GM10248 (cell line): ENCODE data around the gene GJC2.

Experiments
- CTCF ChIA-PET: fragments of 300-600 bp; sonication (Branson Sonifier 250); formaldehyde crosslinking; extraction: SDS; loops from one replicate; lab custom pipeline; 2021; ENCODE audit warnings: antibody characterized with exemption; lab: Yijun Ruan, JAX
- POLR2A ChIA-PET: fragments of 350-650 bp; sonication (Branson Sonifier 250); formaldehyde crosslinking; extraction: SDS; loops from one replicate; lab custom pipeline; 2020; ENCODE audit warnings: antibody characterized with exemption; lab: Yijun Ruan, JAX
- DNase-seq: peaks from one replicate; pipeline ENCODE4 v3.0.0; 2012; ENCODE audit errors: extremely low spot score
- TF ChIP-seq, protein P1 (sequence below): IDR thresholded peaks from 2 replicates; pipeline ENCODE4 v1.5.1; 2012; ENCODE audit warnings: mild to moderate bottlenecking, low read depth; ENCODE audit errors: extremely low read depth, missing control alignments, control extremely low read depth

GJC2 gene

DNA sequence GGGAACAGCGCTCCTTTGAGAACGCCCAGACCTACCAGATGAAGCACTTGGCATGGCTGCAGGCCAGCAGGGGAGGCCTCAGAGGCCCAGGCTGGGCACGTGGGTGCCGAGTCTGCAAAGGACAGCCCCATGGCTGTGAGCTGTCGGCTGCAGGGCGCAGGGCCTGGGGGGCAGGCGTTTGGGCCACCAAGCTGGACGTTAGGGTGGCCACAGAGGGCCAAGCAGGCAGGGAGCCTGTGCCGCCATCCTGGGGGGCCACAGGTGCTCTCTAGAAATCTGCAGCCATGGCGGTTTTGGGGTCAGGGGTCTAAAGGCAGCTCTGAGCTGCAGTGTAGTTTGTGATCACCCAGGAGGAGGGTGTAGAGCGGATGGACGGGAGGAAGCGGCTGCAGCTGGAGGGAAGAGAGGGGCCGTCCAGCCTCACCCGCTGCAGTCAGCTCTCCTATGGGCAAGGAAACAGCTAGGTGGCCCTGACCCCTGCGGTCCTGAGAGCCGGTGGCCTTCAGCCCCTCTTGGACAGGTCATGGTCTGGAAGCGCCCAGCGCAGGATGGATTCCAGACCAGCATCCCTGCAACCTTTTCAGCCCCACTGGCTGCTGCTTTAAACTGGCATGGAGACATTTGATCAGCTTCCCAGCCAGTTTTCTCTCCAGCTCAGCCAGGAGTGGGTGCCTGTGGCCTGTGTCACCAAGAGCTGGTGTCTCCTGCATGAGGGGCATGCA is 26.9 kb downstream of the GJC2 start:
- ChIA-PET POLR2A (no interaction called here), CTCF (interaction anchor here (0.9 to 3.0 kb wide), 4 partner anchors 10 to 41 kb away, joined by 3 to 19 read pairs (median 4); partner anchors contain the start of gene IBA57)
- no peak for DNase-seq
- TF ChIP-seq, protein P1, sequence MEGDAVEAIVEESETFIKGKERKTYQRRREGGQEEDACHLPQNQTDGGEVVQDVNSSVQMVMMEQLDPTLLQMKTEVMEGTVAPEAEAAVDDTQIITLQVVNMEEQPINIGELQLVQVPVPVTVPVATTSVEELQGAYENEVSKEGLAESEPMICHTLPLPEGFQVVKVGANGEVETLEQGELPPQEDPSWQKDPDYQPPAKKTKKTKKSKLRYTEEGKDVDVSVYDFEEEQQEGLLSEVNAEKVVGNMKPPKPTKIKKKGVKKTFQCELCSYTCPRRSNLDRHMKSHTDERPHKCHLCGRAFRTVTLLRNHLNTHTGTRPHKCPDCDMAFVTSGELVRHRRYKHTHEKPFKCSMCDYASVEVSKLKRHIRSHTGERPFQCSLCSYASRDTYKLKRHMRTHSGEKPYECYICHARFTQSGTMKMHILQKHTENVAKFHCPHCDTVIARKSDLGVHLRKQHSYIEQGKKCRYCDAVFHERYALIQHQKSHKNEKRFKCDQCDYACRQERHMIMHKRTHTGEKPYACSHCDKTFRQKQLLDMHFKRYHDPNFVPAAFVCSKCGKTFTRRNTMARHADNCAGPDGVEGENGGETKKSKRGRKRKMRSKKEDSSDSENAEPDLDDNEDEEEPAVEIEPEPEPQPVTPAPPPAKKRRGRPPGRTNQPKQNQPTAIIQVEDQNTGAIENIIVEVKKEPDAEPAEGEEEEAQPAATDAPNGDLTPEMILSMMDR, result no peak

DNA sequence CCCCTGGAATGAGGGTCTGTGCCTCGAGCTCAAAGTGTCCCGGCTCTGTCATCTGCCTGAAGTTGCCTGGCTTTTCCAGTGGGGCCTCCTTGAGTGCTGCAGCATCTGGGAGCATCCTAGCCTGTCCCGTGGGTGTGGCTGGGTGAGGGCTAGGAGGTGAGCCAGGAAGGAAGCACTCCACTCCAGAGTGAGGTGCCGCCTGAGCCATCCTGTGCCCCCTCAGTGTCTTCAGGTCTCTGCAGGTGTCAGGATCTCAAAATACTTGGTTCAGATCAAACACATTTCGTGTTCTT is 27.4 kb downstream of the GJC2 start:
- DNase-seq, result no peak
- ChIA-PET CTCF (interaction anchor here (0.9 to 3.0 kb wide), 4 partner anchors 11 to 40 kb away, joined by 3 to 19 read pairs (median 4); partner anchors contain the start of gene IBA57), POLR2A (no interaction called here)
- TF ChIP-seq, protein P1, result no peak

DNA sequence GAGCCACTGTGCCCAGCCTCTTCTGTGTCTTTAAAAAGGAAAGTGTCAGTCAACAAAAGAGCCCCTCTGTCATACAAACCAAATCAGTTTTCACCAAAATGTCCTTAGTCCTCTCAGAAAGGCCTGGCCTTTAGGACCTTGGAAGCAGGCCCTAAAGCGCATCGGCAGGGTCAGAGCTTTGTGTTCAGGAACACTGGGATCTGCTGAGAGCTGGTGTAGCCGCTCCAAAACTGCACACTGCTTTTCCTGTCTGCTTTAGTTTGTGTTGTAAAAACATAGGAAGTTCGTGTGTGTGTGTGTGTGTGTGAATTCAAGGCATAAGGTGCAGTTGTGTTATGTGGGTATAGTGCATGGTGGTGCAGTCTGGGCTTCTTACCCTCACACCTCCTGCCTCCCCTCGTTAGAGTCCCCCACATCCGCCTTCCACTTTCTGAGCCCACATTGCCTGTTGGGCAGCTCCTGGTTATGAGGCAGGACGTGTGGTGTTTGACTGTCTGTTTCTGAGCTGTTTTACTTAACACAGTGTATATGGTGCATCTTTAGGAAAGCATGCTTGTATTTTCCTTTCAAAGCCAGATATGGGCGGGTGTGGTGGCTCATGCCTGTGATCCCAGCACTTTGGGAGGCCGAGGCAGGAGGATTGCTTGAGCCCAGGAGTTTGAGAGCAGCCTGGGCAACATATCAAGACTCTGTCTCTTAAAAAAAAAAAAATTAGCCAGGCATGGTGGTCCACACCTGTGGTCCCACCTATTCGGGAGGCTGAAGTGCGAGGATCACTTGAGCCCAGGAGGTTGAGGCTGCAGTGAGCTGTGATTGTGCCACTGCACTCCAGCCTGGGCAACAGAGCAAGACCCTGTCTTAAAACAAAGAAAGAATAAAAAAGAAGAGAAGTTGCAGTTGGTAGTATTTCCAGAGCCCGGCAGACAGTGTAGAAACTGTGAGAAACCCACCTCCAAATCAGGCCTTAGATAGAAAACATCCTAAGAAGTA is 28.3 kb downstream of the GJC2 start:
- CTCF ChIA-PET, result interaction anchor here (1.2 to 3.0 kb wide), 3 partner anchors 12 to 13 kb away, joined by 4 to 19 read pairs (median 5); partner anchors contain the start of gene IBA57
- TF ChIP-seq, protein P1, result no peak
- POLR2A ChIA-PET, result no interaction called here
- no peak for DNase-seq

DNA sequence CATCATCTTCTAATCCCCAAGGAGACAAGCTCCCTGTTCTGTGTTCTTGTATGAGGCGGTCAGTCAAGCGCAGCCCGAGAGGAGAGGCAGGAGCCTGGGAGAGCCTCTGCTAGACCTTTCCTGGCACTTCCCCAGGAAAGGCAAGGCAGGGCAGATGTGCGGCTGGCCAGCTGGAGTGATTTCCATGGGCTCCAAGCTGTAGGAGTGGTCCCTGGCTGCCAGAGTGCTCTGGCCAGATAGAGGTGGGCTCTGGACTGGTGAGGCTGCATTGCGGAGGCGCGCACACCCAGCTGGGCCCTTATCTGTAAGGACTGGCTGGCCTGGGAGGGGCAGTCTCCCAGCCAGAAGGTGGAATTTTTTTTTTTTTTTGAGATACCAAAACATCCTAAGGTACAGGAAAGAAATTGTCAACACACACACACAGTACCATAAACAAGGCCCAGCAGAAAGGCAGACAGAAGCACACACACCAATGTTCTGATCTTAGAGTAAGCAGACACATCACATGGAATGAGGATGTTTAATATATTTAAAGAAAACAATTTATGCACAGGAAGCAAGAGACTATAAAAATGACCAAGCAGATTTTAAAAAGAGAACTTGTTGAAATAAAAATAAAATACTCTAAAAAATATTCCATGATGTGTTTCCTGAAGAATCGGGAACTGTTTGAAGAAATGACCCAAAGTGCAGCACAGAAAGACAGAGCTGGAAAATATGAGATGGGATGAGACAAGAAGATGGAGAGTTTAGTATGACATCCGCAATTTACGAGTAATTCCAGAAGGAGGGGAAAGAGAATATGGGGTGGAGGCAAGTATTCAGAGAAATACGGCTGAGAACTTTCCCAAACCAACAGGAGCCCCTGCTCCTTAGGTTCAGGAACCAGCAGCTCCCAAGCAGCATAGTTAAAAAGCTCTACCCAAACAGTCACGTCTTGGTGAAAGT is 29.3 kb downstream of the GJC2 start:
- ChIA-PET CTCF (interaction anchor here (0.9 to 3.0 kb wide), 3 partner anchors 9 to 14 kb away, joined by 3 to 19 read pairs (median 5); partner anchors contain the start of gene IBA57), POLR2A (no interaction called here)
- TF ChIP-seq, protein P1, result no peak
- DNase-seq, result no peak

DNA sequence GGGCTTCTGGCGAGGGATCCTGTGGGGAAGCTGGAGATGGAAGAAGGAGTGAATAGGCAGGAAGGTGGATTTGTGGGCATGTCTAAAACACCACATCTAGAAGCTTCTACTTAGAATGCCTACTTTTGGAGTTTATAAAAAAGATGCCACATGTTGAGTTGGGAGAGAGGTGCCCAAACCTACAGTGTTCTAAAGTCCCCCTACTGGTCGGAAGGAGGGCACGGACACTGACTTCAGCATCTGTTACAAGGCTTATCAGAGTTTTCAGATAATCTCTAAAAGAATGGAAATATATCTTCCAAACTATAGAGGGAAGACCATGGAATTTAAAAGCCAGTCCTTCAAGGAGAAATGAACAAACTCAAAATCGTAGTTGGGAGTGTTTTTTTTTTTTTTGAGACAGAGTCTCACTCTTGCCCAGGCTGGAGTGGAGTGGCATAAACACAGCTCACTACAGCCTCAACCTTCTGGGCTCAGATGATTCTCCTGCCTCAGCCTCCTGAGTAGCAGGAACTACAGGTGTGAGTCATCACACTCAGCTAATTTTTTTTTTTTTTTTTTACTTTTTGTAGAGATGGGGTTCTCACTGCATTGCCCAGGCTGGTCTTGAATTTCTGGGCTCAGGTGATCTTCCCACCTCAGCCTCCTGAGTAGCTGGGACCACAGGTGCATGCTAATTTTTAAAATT is 30.7 kb downstream of the GJC2 start:
- POLR2A ChIA-PET, result no interaction called here
- CTCF ChIA-PET, result interaction anchor here (1.2 kb wide), 1 partner anchor 181 kb away, joined by 3 read pairs; no protein-coding TSS in a partner anchor
- TF ChIP-seq, protein P1, result peak; percentile 10
- no peak for DNase-seq
